GM12878 (cell line): ENCODE data around the gene EXD3. TPM values are rescaled to one million over a fixed set of nuclear protein-coding genes. Genes with fewer than 3 reads are reported as not detected.
A peak's percentile ranks its signal among the peaks of the same experiment; 100 is the strongest.

Source experiments
- ATAC-seq: fragments of 200-7000 bp; cut with Tn5 transposase; 3 replicates; pipeline ENCODE4 v1.9.1; 2020; ENCODE audit warnings: mild to moderate bottlenecking, moderate library complexity
- BruUV-seq: library from RNA; stranded (reverse); fragments of 400-500 nt; replicated peaks from 2 replicates; lab custom pipeline; 2021; lab: Mats Ljungman, UMichigan
- CTCF ChIA-PET: fragments of 300-600 bp; sonication (Branson Sonifier 250); formaldehyde crosslinking; extraction: SDS; loops from one replicate; lab custom pipeline; 2021; ENCODE audit warnings: inconsistent platforms; lab: Yijun Ruan, JAX
- POLR2A ChIA-PET: fragments of 350-600 bp; formaldehyde crosslinking; extraction: SDS; loops from one replicate; lab custom pipeline; 2021; ENCODE audit warnings: inconsistent platforms; lab: Charles Lee
- RAD21 ChIA-PET: fragments of 300-600 bp; sonication (Branson Sonifier 250); formaldehyde crosslinking; loops from one replicate; lab custom pipeline; 2023; ENCODE audit warnings: antibody characterized with exemption; ENCODE audit not compliant: unreplicated experiment; lab: Charles Lee
- SMC1A ChIA-PET: fragments of 300-600 bp; sonication (Branson Sonifier 250); formaldehyde crosslinking; loops from one replicate; lab custom pipeline; 2023; ENCODE audit not compliant: unreplicated experiment, uncharacterized antibody; lab: Charles Lee
- DNase-seq: peaks from one replicate; pipeline ENCODE4 v3.0.0-alpha.2; 2011; ENCODE audit warnings: low read depth, low spot score
- FAIRE-seq: peaks from 3 replicates; lab custom pipeline; 2011; peaks lifted over from hg19 to GRCh38; lab: Jason Lieb, UNC
- H2AFZ ChIP-seq: 2 replicates; pipeline ENCODE4 v1.6.0; 2011; ENCODE audit warnings: low read depth, low read length, control low read depth; ENCODE audit not compliant: control insufficient read depth
- H3K27ac ChIP-seq: 2 replicates; pipeline ENCODE4 v1.5.1; 2011; ENCODE audit warnings: control low read depth; ENCODE audit not compliant: control insufficient read depth, insufficient read depth
- H3K27me3 ChIP-seq, 2 experiments: replicated peaks in 1 of 2; 2 replicates each; pipeline versions ENCODE4 v1.6.0 to v1.6.1; 2011; ENCODE audit warnings: low read length in 1 of 2; ENCODE audit not compliant: control insufficient read depth in 2 of 2, insufficient read depth in 2 of 2
- H3K36me3 ChIP-seq, 2 experiments: 2 replicates each; pipeline ENCODE4 v1.5.1; 2011; ENCODE audit warnings: low read length in 1 of 2; ENCODE audit not compliant: control insufficient read depth in 2 of 2, insufficient read depth in 2 of 2
- H3K4me1 ChIP-seq: 2 replicates; pipeline ENCODE4 v1.6.1; 2011; ENCODE audit warnings: mild to moderate bottlenecking, low read length, moderate library complexity, mixed read lengths; ENCODE audit not compliant: control insufficient read depth, insufficient read depth
- H3K4me2 ChIP-seq: 2 replicates; pipeline ENCODE4 v1.6.0; 2011; ENCODE audit warnings: control low read depth; ENCODE audit not compliant: control insufficient read depth, insufficient read depth
- H3K4me3 ChIP-seq: fragments of 200-600 bp; sonication (generic); 2 replicates; pipeline ENCODE4 v1.5.1; 2016
- H3K79me2 ChIP-seq: 2 replicates; pipeline ENCODE4 v1.6.0; 2011; ENCODE audit warnings: low read length; ENCODE audit not compliant: control insufficient read depth, insufficient read depth
- H3K9ac ChIP-seq: 2 replicates; pipeline ENCODE4 v1.8.0; 2011; ENCODE audit warnings: low read length, control low read depth, mixed read lengths; ENCODE audit not compliant: control insufficient read depth, insufficient read depth
- H3K9me3 ChIP-seq: replicated peaks from 3 replicates; pipeline ENCODE4 v1.5.1; 2011; ENCODE audit warnings: mild to moderate bottlenecking, low read length; ENCODE audit not compliant: control insufficient read depth, insufficient read depth
- H4K20me1 ChIP-seq: 2 replicates; pipeline ENCODE4 v1.6.0; 2011; ENCODE audit not compliant: control insufficient read depth, insufficient read depth
- ATF3 ChIP-seq: IDR thresholded peaks from 2 replicates; pipeline ENCODE4 v1.6.1; 2011; ENCODE audit warnings: low read depth, mild to moderate bottlenecking, low read length, moderate library complexity, borderline replicate concordance; ENCODE audit errors: extremely low read depth
- BRCA1 ChIP-seq: IDR thresholded peaks from 2 replicates; pipeline ENCODE4 v1.6.1; 2011; ENCODE audit warnings: low read depth, low read length, improper control_type of control experiment
- CREB1 ChIP-seq: IDR thresholded peaks from 2 replicates; pipeline ENCODE4 v1.6.1; 2012; ENCODE audit warnings: low read depth, mild to moderate bottlenecking, inconsistent platforms
- CTCF ChIP-seq, 3 experiments: IDR thresholded peaks in 2 of 3; conservative IDR thresholded peaks in 1 of 3; 2 replicates each; pipeline ENCODE4 v1.5.1; 2011; ENCODE audit warnings: low read depth in 3 of 3, low read length in 3 of 3, mild to moderate bottlenecking in 3 of 3, control low read depth in 2 of 3, moderate library complexity in 2 of 3, inconsistent platforms in 1 of 3, mixed read lengths in 1 of 3; ENCODE audit not compliant: control insufficient read depth in 2 of 3, insufficient read depth in 1 of 3; ENCODE audit errors: extremely low read depth in 1 of 3
- EP300 ChIP-seq, 2 experiments: fragments of 150-350 bp in 1 of 2; IDR thresholded peaks; 2 replicates each; pipeline ENCODE4 v1.6.1; 2011 to 2012; ENCODE audit warnings: low read depth in 2 of 2, low read length in 2 of 2, borderline replicate concordance in 1 of 2, improper control_type of control experiment in 1 of 2, inconsistent platforms in 1 of 2; ENCODE audit not compliant: control insufficient read depth in 1 of 2
- KLF5 ChIP-seq: fragments of 450-650 bp; IDR thresholded peaks from 2 replicates; pipeline ENCODE4 v1.6.1; 2014; ENCODE audit warnings: mild to moderate bottlenecking; ENCODE audit not compliant: partially characterized antibody
- NFIC ChIP-seq: IDR thresholded peaks from 2 replicates; pipeline ENCODE4 v1.6.1; 2012; ENCODE audit warnings: low read depth, mild to moderate bottlenecking, inconsistent platforms, low read length, moderate library complexity
- NFXL1 ChIP-seq: fragments of 450-650 bp; IDR thresholded peaks from 2 replicates; pipeline ENCODE4 v1.6.1; 2017; ENCODE audit warnings: antibody characterized with exemption, mild to moderate bottlenecking, borderline replicate concordance
- POU2F2 ChIP-seq: IDR thresholded peaks from 3 replicates; pipeline ENCODE4 v1.6.1; 2011; ENCODE audit warnings: low read depth, mild to moderate bottlenecking, low read length, borderline replicate concordance
- RAD21 ChIP-seq: IDR thresholded peaks from 2 replicates; pipeline ENCODE4 v1.6.1; 2011; ENCODE audit warnings: mild to moderate bottlenecking, low read depth, low read length, moderate library complexity; ENCODE audit not compliant: insufficient read depth
- RFX5 ChIP-seq: IDR thresholded peaks from 2 replicates; pipeline ENCODE4 v1.6.1; 2011; ENCODE audit warnings: low read depth, low read length, improper control_type of control experiment
- SIN3A ChIP-seq: IDR thresholded peaks from 2 replicates; pipeline ENCODE4 v1.6.1; 2012; ENCODE audit warnings: low read depth, low read length, improper control_type of control experiment
- SMARCA5 ChIP-seq: fragments of 450-650 bp; IDR thresholded peaks from 2 replicates; pipeline ENCODE4 v1.6.1; 2017; ENCODE audit warnings: mild to moderate bottlenecking
- SMC3 ChIP-seq: IDR thresholded peaks from 2 replicates; pipeline ENCODE4 v1.6.1; 2011; ENCODE audit warnings: low read length, improper control_type of control experiment, borderline replicate concordance
- WGBS: methylation state at CpG from one replicate; pipeline ENCODE4 v1.1.6; 2016; ENCODE audit warnings: low lambda C conversion rate; ENCODE audit not compliant: insufficient replicate concordance, insufficient coverage; ENCODE audit errors: missing lambda C conversion rate; 5-methylcytosine and 5-hydroxymethylcytosine counted together
- in situ Hi-C: fragments of 300-500 bp; cut with MboI; formaldehyde crosslinking; loops from 9 replicates; pipeline ENCODE4 v1.14.3; 2018; ENCODE audit warnings: mixed read lengths
- intact Hi-C: fragments of 100-400 bp; cut with micrococcal nuclease; formaldehyde crosslinking; loops from one replicate; pipeline ENCODE4 v1.14.2; 2022; ENCODE audit not compliant: unreplicated experiment
- polyA plus RNA-seq, 11 experiments: library from polyadenylated mRNA; depleted of rRNA in 4 of 11; unstranded in 6 of 11; stranded (reverse) in 5 of 11; fragments of >200 nt; fragmentation: Nextera tagmentation in 4 of 11; fragmentation: Illumina TruSeq in 1 of 11; extraction: Ambion mirVana in 4 of 11; extraction: Trizol in 1 of 11; gene quantifications; 1 replicate in 1 of 11; 2 replicates in 10 of 11; pipeline versions ENCODE4 v1.2.1 to v1.2.3, GENCODE V29; 2011 to 2016; ENCODE audit warnings: inconsistent platforms in 2 of 11, missing spikeins in 2 of 11, low read depth in 1 of 11
- total RNA-seq, 4 experiments: library from RNA; depleted of rRNA in 3 of 4; stranded (reverse); fragments of >200 nt in 3 of 4; fragmentation: Illumina TruSeq in 1 of 4; extraction: Trizol in 1 of 4; gene quantifications; 2 replicates each; pipeline versions ENCODE4 v1.2.1 to v1.2.3, GENCODE V29; 2013 to 2021

Gene EXD3
- total and polyA plus RNA-seq, 10 of the 15 experiments (the other 5 are each of a cell fraction or from before 2014, with no cell fraction given): 0.21 to 7.1 (median 3.6) TPM

GRCh38 chr9:137293094-137293481, 129.9 kb downstream of the EXD3 start:
- H3K9ac ChIP-seq: no peak overlapping the region
- TF ChIP-seq KLF5: no peak
- no peak for TF ChIP-seq RFX5
- TF ChIP-seq CREB1: no peak
- no peaks in the 10 kb centered on the region for H3K27me3 ChIP-seq
- ChIA-PET POLR2A (interaction anchor here (0.7 to 1.4 kb wide), 2 partner anchors 11 to 53 kb away, joined by 4 to 6 read pairs; partner anchors contain the start of gene TUBB4B), CTCF (no interaction called here), RAD21 (interaction anchor here (0.7 kb wide), 1 partner anchor 77 kb away, joined by 7 read pairs; no protein-coding TSS in a partner anchor), SMC1A (no interaction called here)
- H4K20me1 ChIP-seq: no peaks in the 10 kb centered on the region
- H3K4me2 ChIP-seq: no peak overlapping the region
- H3K4me1 ChIP-seq: no peaks in the 10 kb centered on the region; the same call in 1 of the 2 replicates
- WGBS: 83% methylated on average over 8 of the region's 15 CpGs
- BruUV-seq: no TSS peak
- H3K27ac ChIP-seq: no peak overlapping the region
- H3K9me3 ChIP-seq: peaks cover 2% of the 10 kb centered on the region; the same call in 2 of the 3 replicates
- in situ Hi-C loops (loop anchor here (5.0 kb wide), 3 partner anchors 114 to 234 kb away; no protein-coding TSS in a partner anchor), intact Hi-C loops (loop anchor here (10.0 kb wide), 1 partner anchor 232 kb away; no protein-coding TSS in a partner anchor)
- no peak for ATAC-seq
- H3K4me3 ChIP-seq: no peak overlapping the region
- no peak for DNase-seq
- no peaks in the 10 kb centered on the region for H3K79me2 ChIP-seq
- no peaks in the 10 kb centered on the region for H3K36me3 ChIP-seq
- H2AFZ ChIP-seq: no peak overlapping the region
- no peak for FAIRE-seq

GRCh38 chr9:137286975-137287383, 136.0 kb downstream of the EXD3 start:
- intact Hi-C loops: loop anchor here (2.0 kb wide), 1 partner anchor 158 kb away; no protein-coding TSS in a partner anchor
- POLR2A ChIA-PET: interaction anchor here (0.6 to 1.6 kb wide), 4 partner anchors 10 to 47 kb away, joined by 3 to 4 read pairs (median 4); partner anchors contain the start of genes NRARP and TOR4A
- no peaks in the 10 kb centered on the region for H4K20me1 ChIP-seq
- SMC1A ChIA-PET: interaction anchor here (0.7 to 1.5 kb wide), 5 partner anchors 10 to 156 kb away, joined by 3 to 7 read pairs (median 3); no protein-coding TSS in a partner anchor
- RAD21 ChIA-PET: interaction anchor here (1.0 to 1.9 kb wide), 4 partner anchors 10 to 224 kb away, joined by 3 to 9 read pairs (median 4); partner anchors contain the start of genes NRARP and TOR4A
- 0 out of 2 replicates have a peak overlapping the region, but pooled peaks have one; percentile 7 for H3K4me2 ChIP-seq
- H3K9ac ChIP-seq: no peak overlapping the region
- peak; percentile 87 for ATAC-seq
- WGBS: 65% methylated on average over 14 of the region's 14 CpGs
- no peak overlapping the region for H3K27ac ChIP-seq
- no peak for DNase-seq
- peaks cover 16% of the 10 kb centered on the region for H3K4me1 ChIP-seq
- no TSS peak for BruUV-seq
- in situ Hi-C loops: no loop called here
- H3K27me3 ChIP-seq: no peaks in the 10 kb centered on the region
- H3K79me2 ChIP-seq: no peaks in the 10 kb centered on the region
- CTCF ChIA-PET: interaction anchor here (0.8 to 2.2 kb wide), 11 partner anchors 9 to 239 kb away, joined by 3 to 25 read pairs (median 4); partner anchors contain the start of genes EXD3, NOXA1 and TOR4A
- no peaks in the 10 kb centered on the region; a peak in 1 of 4 replicates for H3K36me3 ChIP-seq
- FAIRE-seq: peak; percentile 7
- no peak overlapping the region for H3K4me3 ChIP-seq
- H2AFZ ChIP-seq: no peak overlapping the region
- H3K9me3 ChIP-seq: no peaks in the 10 kb centered on the region
- TF ChIP-seq NFXL1 (no peak), NFIC (no peak), BRCA1 (no peak), RAD21 (peak; percentile 62), SMARCA5 (no peak), SIN3A (no peak), POU2F2 (no peak), EP300 (IDR thresholded peaks at IDR 0.05; ENCODE audit: borderline replicate concordance in 1 of 2, control insufficient read depth in 1 of 2, low read depth in 2 of 2, low read length in 2 of 2) (no peak), CTCF (IDR thresholded peaks at IDR 0.05 in 2 of 3, conservative IDR thresholded peaks at IDR 0.05 in 1 of 3; ENCODE audit: control insufficient read depth in 2 of 3, extremely low read depth in 1 of 3, insufficient read depth in 1 of 3, low read depth in 3 of 3, low read length in 3 of 3) (peak; percentile 45 to 59 (median 52); a peak in 5 of 6 replicates), SMC3 (peak; percentile 34), ATF3 (no peak)
